HG03354 (cell line): ENCODE measurements around the gene CHCHD3.

Source experiments
- ATAC-seq: cut with Tn5 transposase; IDR thresholded peaks from one replicate; pipeline ENCODE4 v1.9.1; 2021; ENCODE audit warnings: mild to moderate bottlenecking; ENCODE audit not compliant: unreplicated experiment, poor library complexity, severe bottlenecking

CHCHD3 gene

GRCh38 chr7:133016604-133017003 lies 65.3 kb downstream of the CHCHD3 start:
- no peak for ATAC-seq

DNA sequence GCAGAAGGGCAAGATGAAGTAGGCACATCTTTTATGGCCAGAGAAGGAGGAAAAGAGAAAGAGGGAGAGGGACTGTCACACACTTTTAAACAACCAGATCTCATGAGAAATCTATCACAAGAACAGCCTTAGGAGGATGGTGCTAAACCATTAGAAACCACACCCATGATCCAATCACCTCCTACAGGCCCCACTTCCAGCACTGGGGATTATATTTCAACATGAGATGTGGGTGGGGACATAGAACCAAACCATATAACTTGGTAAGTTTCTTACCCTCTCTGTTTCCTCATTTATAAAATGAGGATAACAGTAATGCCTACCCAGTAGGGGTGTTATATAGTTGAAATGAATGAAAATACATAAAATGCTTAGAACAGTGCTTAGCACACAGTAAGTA lies 66.0 kb downstream of the CHCHD3 start:
- no peak for ATAC-seq

DNA sequence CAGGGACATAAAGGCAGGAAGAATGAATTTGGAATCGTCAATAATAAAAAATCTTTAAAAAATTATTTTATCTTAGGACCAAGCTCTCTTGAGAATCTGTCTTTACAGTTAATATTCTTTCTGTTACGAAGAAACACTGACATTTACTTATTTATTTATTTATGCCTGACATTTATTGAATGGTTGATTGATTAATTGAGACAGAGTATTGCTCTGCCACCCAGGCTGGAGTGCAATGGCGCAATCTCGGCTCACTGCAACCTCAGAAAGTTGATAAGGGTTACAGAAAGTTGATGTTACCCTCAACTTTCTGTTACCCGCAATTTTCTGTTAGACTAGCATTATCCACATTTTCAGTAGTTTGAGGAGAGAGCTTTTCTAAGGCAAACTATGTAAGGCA lies 70.1 kb downstream of the CHCHD3 start:
- no peak for ATAC-seq

DNA sequence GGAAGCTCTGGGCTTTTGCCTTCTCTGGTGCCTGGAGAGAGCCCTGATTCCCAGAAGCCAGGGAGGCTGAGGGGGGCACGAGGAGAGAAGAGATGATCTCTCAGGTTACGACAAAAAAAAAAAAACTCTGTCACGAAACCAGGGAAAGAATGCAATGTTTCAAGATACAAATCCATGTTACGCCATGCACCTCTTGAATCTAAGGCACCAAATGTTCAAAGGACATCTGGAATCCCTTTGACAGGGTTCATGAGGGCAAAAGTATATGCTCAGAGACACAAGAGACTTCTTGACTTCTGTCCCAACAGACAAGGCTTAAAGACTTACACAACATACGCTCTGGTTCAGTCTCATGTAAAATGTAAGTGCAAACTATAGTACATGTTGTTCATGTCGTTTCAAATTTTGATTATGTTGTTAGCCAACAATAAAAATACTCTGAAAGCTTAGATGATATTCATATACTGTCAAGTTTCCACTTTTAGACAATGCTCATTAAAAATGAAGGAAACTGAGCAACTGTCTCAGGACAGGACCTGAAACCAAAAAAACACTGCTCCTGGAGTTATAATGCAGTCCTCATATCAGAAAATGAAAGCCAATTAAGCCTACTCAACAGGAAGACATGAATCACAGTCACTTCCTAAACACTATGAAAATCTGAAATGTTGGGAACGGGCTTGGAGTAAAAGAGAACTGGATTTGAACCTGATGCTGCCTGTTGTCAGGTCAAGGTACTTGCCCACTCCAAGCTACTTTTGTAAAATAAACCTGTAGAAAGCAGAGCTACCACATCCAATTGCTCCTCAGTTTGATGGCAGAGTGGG lies 72.3 kb downstream of the CHCHD3 start:
- ATAC-seq = no peak

GRCh38 chr7:133007961-133008360 lies 73.9 kb downstream of the CHCHD3 start:
- no peak for ATAC-seq

DNA sequence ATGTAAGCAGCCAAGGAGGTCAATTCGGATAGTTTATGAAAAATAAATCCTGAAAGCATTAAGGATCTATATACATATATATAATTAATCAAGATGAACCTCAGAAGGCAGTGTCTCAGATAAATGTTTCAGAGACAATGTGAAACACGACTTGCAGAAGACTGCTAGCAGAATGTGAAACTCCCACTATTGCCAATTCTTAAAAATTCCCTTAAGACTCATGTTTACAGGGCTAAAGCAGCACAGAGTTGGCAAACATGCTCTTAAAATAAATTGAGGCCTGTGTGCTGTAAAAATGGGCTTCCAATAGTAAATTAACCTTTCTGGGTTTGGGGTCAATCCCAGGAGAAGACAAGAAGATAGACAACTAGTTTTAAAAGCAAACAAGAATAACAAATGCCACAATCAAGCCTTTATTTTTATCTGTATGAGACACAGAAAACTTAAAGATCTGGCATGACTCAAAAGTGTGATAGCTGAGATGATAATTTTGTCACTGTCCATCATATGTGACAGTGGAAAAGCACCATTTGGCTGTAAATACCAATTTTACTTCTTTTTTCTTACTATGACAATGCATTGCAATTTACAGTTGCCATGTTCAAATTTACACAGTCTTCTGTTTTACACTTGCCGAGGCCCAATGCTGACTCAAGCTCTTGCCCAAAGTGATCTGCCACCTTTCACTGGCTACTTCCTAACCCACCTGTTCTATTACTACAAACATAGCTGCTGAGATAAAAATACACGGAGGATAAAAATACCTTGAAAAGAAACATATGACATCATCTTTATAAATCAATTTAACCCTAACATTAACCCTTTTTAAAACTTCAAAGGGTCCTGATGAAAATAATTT lies 78.6 kb downstream of the CHCHD3 start:
- ATAC-seq = no peak

DNA sequence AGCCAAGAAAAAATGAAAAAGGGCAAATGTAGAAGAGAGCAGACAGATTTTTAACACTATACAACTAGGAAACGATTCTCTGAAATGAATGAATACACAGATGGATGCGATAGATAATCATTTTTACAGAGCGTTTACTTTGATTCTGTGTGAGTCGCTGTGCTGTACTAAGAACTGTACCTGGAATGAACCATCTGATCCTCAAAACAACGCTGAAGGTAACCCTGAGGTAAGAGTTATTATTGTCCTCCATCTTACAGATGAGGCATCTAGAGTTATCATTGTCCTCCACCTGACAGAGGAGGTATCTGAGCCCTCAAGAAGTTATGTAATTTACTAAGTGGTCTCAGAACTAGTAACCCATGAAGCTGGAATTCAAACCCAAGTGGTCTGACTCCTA lies 80.2 kb downstream of the CHCHD3 start:
- ATAC-seq = no peak

- no peak for ATAC-seq
Measured at GRCh38 chr7:132999845-133000244, 82.0 kb downstream of the CHCHD3 start.

- ATAC-seq = no peak
Measured at GRCh38 chr7:132998763-132999162, 83.1 kb downstream of the CHCHD3 start.

DNA sequence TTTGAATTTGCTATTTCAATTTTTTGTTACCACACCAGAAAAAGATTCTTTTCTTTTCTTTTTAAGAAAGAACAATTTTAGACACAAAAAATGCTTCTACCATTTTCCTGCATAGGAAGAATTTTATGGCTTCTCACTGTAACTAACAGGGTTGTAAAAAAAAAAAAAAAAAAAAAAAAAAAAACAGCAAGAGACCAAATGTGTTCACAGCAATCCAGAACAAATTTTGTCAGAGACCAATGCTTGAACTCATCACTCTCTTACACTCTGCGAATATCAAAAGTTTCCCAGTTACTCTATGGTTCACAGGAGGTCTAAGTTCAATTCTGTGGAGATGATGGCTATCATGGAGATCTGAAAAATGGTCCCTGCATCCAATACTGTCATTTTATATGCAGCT lies 84.4 kb downstream of the CHCHD3 start:
- no peak for ATAC-seq

DNA sequence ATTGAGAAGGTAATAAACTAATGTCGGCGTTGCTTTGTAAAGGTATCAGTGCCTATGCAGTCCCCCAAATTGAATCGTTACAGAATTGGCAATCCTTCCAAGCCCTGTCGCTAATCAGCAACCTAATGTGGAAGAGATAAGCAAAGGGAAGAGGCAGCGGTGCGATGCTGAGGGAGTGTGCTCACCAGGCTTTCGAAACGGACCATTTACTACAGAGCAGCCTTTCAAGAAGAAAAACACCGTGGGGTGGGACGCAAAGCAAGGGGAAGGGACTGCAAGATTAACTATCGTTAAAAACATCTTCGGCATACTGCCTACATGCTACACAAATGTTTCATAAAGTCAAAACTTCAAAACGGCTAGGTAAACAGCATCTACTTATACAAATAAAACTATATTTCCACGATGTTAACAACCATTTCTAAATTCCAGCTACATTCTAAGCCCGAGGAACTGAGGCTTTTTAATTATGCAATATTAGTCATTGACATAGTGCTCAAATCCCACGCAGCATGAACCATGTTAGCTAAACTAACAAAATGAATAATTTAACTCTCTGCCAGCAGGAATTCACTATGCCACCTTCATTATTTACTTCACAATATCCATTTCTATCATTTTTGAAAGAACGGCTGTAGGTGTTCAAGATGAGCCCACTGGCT lies 85.2 kb downstream of the CHCHD3 start:
- no peak for ATAC-seq

- no peak for ATAC-seq
Measured at GRCh38 chr7:132993377-132994013, 88.4 kb downstream of the CHCHD3 start.

DNA sequence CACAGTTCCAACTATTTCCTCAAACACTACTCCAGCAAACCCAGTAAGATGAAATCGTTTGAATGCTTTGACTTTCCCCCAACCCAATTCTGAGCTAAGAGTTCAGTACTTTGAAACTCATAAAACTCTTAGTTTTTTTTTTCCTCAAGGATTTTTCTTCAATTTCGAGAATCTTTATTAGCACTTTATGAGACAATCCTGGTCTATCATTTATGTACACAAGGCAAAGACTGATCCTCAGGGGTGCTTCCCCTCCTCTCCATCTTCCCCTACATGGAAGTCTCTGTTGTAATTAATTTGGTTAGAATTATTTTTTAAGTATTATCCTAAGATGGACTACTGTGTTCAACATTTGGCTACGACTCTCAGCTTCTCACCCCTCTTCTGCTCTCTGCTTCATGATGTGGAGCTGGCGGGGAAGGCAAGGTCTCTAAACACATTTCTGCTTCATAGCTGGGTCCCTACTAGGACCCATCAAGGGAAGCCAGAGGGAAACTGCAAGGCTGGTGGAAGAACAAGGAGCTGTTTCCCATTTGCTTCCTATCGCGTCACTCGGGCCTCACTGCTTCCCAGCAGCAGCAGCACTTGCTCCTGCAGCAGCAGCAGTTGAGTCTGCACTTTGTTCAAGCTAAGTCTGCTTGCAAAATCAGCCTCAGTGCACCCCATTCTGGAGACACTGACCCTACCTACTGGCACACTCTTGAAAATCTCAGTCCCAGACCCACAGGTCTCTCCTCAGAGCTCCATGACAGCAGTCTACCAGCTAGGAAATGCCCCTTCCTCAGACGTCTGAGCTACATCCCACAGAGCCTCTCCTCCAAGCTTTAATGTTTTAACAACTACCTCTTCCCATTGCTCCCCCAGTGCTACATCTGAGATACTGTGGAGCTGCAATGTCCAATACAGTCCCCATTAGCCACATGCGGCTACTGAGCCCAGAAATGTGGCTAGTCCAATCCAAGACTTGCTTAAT lies 90.0 kb downstream of the CHCHD3 start:
- ATAC-seq = no peak

- no peak for ATAC-seq
Measured at GRCh38 chr7:132988117-132988516, 93.8 kb downstream of the CHCHD3 start.

DNA sequence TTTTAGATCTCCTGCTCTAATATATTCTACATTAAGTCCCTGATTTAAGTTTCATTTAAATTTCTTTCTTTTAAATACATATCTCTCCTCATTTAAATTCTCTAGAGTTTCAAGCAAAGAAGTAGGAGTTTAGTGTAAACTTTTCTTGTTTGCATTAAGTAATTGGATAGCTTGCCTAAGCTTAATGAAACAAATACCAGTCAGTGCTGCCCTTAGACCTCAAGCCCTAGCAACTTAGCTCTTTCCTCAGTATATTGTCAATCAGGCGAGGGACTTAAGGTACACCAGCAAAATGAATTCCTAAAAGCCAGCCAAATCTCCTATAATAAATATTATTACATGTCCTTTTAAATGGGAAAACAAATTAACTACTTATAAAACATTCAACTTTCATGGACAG lies 101.5 kb downstream of the CHCHD3 start:
- no peak for ATAC-seq

GRCh38 chr7:132979524-132979923 lies 102.4 kb downstream of the CHCHD3 start:
- ATAC-seq = no peak

DNA sequence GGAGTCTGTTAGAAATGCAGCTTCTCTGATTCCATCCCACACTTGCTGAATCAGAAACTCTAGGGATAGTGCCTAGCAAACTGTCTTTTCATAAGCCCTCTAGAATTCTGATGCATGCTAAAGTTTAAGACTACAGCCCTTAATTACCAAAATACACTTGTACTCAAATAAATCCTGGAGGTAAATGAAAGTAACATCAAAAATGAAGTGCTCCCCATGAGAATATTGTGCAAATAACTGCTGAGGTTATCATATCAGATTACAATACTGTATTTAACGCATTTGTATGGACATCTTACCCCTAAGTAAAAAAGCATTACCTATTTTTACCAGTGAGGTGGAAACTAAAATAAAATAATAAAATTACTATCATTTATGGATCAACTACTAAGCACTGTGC lies 104.7 kb downstream of the CHCHD3 start:
- ATAC-seq = no peak

GRCh38 chr7:132972745-132973144 lies 109.1 kb downstream of the CHCHD3 start:
- ATAC-seq = no peak

DNA sequence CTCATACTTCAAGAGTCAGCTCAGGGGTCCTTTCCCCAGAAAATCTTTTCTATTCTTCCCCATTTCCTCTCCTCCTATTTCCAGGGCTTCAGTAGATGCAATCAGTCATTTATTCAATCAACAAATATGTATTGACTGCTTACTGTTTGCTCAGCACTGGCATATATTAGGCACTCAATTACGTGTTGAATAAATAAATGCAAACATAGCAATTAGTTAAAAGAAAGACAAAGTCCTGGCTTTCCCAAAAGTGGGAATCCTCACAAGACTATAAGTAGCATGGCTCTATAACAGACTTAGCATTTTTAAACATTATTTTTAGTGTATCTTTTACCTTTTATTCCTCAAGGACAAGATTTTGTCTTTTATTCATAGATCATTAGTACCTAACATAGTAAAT lies 111.6 kb downstream of the CHCHD3 start:
- no peak for ATAC-seq
